GM13976 (cell line): ENCODE data around the gene CALM1.

ENCODE experiments used
- DNase-seq: peaks from one replicate; pipeline ENCODE4 v3.0.0; 2012; ENCODE audit warnings: low spot score
- CTCF ChIP-seq: IDR thresholded peaks from 2 replicates; pipeline ENCODE4 v1.5.1; 2012; ENCODE audit warnings: borderline replicate concordance, mild to moderate bottlenecking; ENCODE audit not compliant: insufficient read depth; ENCODE audit errors: extremely low read depth, missing control alignments, control extremely low read depth
- in situ Hi-C: fragments of 300-500 bp; cut with MboI; formaldehyde crosslinking; loops from one replicate; pipeline ENCODE4 v1.12.0; 2022; ENCODE audit warnings: low sequenced_read_pairs, mixed read lengths, inconsistent platforms; ENCODE audit not compliant: unreplicated experiment

CALM1 gene

GRCh38 chr14:90454041-90455000 lies 57.5 kb downstream of the CALM1 start:
- TF ChIP-seq CTCF = no peak
- in situ Hi-C loops = no loop called here
- no peak for DNase-seq

- in situ Hi-C loops = no loop called here
- no peak for TF ChIP-seq CTCF
- DNase-seq = no peak
These were observed 58.3 kb downstream of the CALM1 start for GRCh38 chr14:90455100-90455571.

GRCh38 chr14:90456551-90456950 lies 59.7 kb downstream of the CALM1 start:
- in situ Hi-C loops = no loop called here
- no peak for TF ChIP-seq CTCF
- no peak for DNase-seq

GRCh38 chr14:90457186-90457585 lies 60.4 kb downstream of the CALM1 start:
- in situ Hi-C loops = no loop called here
- DNase-seq = no peak
- no peak for TF ChIP-seq CTCF
